Measurements from ENCODE around the gene ARHGAP24. TPM values are rescaled to one million over a fixed set of nuclear protein-coding genes. Genes with fewer than 3 reads are reported as not detected.

ARHGAP24 gene
- total and polyA plus RNA-seq, 7 donors, result 0.46 to 40.4 (median 23.1) TPM

- intact Hi-C loops (cut with DNase I), result no loop called here
- no peak overlapping the region for H3K27ac ChIP-seq
- H3K9me3 ChIP-seq, result no peaks in the 10 kb centered on the region
- TF ChIP-seq POLR2A (IDR thresholded peaks at IDR 0.05) (no peak), EP300 (IDR thresholded peaks at IDR 0.05) (no peak), CTCF (IDR thresholded peaks at IDR 0.05) (no peak), POLR2AphosphoS5 (IDR thresholded peaks at IDR 0.05) (no peak)
- no peak overlapping the region for H3K4me3 ChIP-seq
- 95 to 97% methylated on average over 1 of the region's 1 CpG for WGBS, 2 donors
- no peaks in the 10 kb centered on the region for H3K4me1 ChIP-seq
- H3K27me3 ChIP-seq, result no peaks in the 10 kb centered on the region
- DNase-seq, result no peak
- no peaks in the 10 kb centered on the region for H3K36me3 ChIP-seq
These were observed 575.5 kb downstream of the ARHGAP24 start for GRCh38 chr4:86050496-86050895.

Small RNA genes lying within 50 kb of the gene (small RNA-seq; reads per million reads assigned to genes)
- gene MIR4451, result 0 reads per million in 3 donors
